GM04504 (cell line): ENCODE results near the gene GALNS.
"Not testable (repeated sequence)": the region's sequence is repeated elsewhere in the genome, so short reads cannot be mapped to it uniquely, and the experiment has no call there.

Experiments
- DNase-seq: peaks from one replicate; pipeline ENCODE4 v3.0.0-alpha.2; 2012; ENCODE audit warnings: low read depth

GALNS gene

GRCh38 chr16:88836791-88837190 is 20.0 kb downstream of the GALNS start:
- DNase-seq = no peak

- DNase-seq = no peak
Measured at GRCh38 chr16:88835818-88836217, 20.9 kb downstream of the GALNS start.

GRCh38 chr16:88835383-88835782 is 21.4 kb downstream of the GALNS start:
- DNase-seq = no peak

GRCh38 chr16:88834670-88835069 is 22.1 kb downstream of the GALNS start:
- no peak for DNase-seq

GRCh38 chr16:88833086-88833485 is 23.7 kb downstream of the GALNS start:
- no peak for DNase-seq

- no peak for DNase-seq
Measured at GRCh38 chr16:88831838-88832237, 24.9 kb downstream of the GALNS start.

GRCh38 chr16:88830783-88831182 is 26.0 kb downstream of the GALNS start:
- DNase-seq = no peak

- DNase-seq = no peak
Measured at GRCh38 chr16:88830258-88830657, 26.5 kb downstream of the GALNS start.

- no peak for DNase-seq
Measured at GRCh38 chr16:88828711-88829110, 28.0 kb downstream of the GALNS start.

- no peak for DNase-seq
Measured at GRCh38 chr16:88827727-88828126, 29.0 kb downstream of the GALNS start.

GRCh38 chr16:88826070-88826840 is 30.5 kb downstream of the GALNS start:
- no peak for DNase-seq

- DNase-seq = no peak
Measured at GRCh38 chr16:88825146-88825545, 31.6 kb downstream of the GALNS start.

GRCh38 chr16:88824256-88825077 is 32.3 kb downstream of the GALNS start:
- DNase-seq = no peak

- DNase-seq = not testable (repeated sequence)
Measured at GRCh38 chr16:88823646-88824045, 33.1 kb downstream of the GALNS start.

- no peak for DNase-seq
Measured at GRCh38 chr16:88822281-88823040, 34.3 kb downstream of the GALNS start.

- DNase-seq = no peak
Measured at GRCh38 chr16:88821168-88821850, 35.4 kb downstream of the GALNS start.

- DNase-seq = no peak
Measured at GRCh38 chr16:88820385-88821025, 36.2 kb downstream of the GALNS start.

- no peak for DNase-seq
Measured at GRCh38 chr16:88819126-88819525, 37.6 kb downstream of the GALNS start.

- no peak for DNase-seq
Measured at GRCh38 chr16:88818575-88818874, 38.2 kb downstream of the GALNS start.

- no peak for DNase-seq
Measured at GRCh38 chr16:88817785-88818574, 38.8 kb downstream of the GALNS start.
